ENCODE measurements around the gene METTL15. TPM values are rescaled to one million over a fixed set of nuclear protein-coding genes. Genes with fewer than 3 reads are reported as not detected.
"Not testable (repeated sequence)": the region's sequence is repeated elsewhere in the genome, so short reads cannot be mapped to it uniquely, and the experiment has no call there.

Gene METTL15
- total RNA-seq, 2 experiments from 2014 or later = 18.0 to 19.8 TPM

DNA sequence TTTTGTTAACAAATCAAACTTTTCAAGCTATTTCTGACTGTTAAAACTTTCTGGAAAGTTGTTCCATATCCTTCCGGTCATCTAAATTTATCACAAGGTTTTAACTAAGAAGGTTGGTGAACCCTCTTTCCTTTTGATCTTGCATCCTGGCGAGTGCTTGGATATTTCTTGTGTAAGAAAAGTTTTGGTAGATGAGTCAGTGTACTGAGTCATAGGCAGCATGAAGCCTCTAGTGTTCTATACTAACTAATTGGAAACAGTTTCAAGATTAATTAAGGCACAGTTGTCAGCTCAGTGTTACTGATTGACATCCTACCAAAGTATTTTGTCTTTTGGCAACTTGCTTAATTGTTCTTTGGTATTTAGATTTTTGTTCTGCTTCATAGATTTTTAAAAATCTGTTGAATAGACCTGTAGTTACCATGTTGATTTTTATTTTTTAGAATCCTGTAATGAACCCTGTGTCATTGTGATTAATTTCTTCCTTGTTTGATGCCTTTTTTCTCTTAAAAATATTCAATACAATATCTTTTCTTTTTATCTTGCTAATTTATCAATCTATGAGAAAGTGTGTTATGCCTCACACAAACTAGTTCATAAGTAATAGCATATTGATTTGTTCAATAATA is 38.0 kb downstream of the METTL15 start:
- intact Hi-C loops (cut with micrococcal nuclease) = no loop called here
- no peaks in the 10 kb centered on the region for H3K27me3 Mint-ChIP-seq (ENCODE audit: low read depth)
- H3K9me3 Mint-ChIP-seq = no peaks in the 10 kb centered on the region
- H3K4me3 Mint-ChIP-seq = no peak overlapping the region
- H3K27ac Mint-ChIP-seq = no peak overlapping the region
- CTCF ChIA-PET = interaction anchor here (0.5 kb wide), 1 partner anchor 13 kb away, joined by 3 read pairs; no protein-coding TSS in a partner anchor
- no peak for DNase-seq
- H3K36me3 Mint-ChIP-seq (ENCODE audit: low read depth) = peaks cover 9% of the 10 kb centered on the region
- peaks cover 2% of the 10 kb centered on the region for H3K4me1 Mint-ChIP-seq (ENCODE audit: low read depth)

- Mint-ChIP-seq H3K36me3 (ENCODE audit: low read depth) (peaks cover 23% of the 10 kb centered on the region), H3K4me1 (ENCODE audit: low read depth) (no peaks in the 10 kb centered on the region), H3K27me3 (ENCODE audit: low read depth) (no peaks in the 10 kb centered on the region), H3K9me3 (no peaks in the 10 kb centered on the region), H3K4me3 (no peak overlapping the region), H3K27ac (no peak overlapping the region)
- intact Hi-C loops (cut with micrococcal nuclease) = no loop called here
- CTCF ChIA-PET = no interaction called here
- DNase-seq = no peak
Measured at GRCh38 chr11:28152743-28153142, 44.6 kb downstream of the METTL15 start.

- Mint-ChIP-seq H3K27ac (no peak overlapping the region), H3K36me3 (ENCODE audit: low read depth) (peaks cover 28% of the 10 kb centered on the region), H3K4me1 (ENCODE audit: low read depth) (no peaks in the 10 kb centered on the region), H3K4me3 (no peak overlapping the region), H3K27me3 (ENCODE audit: low read depth) (no peaks in the 10 kb centered on the region), H3K9me3 (peaks cover 2% of the 10 kb centered on the region)
- intact Hi-C loops (cut with micrococcal nuclease) = no loop called here
- CTCF ChIA-PET = no interaction called here
- no peak for DNase-seq
Measured at GRCh38 chr11:28153586-28153985, 45.4 kb downstream of the METTL15 start.

GRCh38 chr11:28168718-28169117 is 60.5 kb downstream of the METTL15 start:
- Mint-ChIP-seq H3K27ac (no peak overlapping the region), H3K4me3 (no peak overlapping the region), H3K9me3 (peaks cover 3% of the 10 kb centered on the region), H3K27me3 (ENCODE audit: low read depth) (no peaks in the 10 kb centered on the region), H3K4me1 (ENCODE audit: low read depth) (peaks cover 11% of the 10 kb centered on the region), H3K36me3 (ENCODE audit: low read depth) (peaks cover 23% of the 10 kb centered on the region)
- intact Hi-C loops (cut with micrococcal nuclease) = no loop called here
- CTCF ChIA-PET = no interaction called here
- DNase-seq = no peak

DNA sequence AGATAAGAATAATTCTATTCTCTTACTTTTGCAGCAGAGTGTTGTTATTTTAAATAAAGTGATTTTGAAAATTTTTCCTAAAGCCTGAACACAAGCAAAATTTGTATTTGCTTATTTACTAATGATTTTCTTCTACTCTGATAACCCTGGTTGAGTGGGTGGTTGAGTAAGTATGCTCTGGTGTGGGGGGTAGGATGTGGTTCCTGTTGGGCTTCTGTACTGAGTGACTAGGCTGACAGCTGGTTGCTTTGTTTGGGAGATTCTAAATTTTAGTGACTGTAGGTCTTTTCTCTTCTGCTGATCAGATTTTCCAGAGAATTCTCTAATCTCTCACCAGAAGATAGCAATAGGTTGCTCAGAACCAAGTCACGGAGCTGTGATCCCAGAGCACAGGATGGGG is 61.6 kb downstream of the METTL15 start:
- H3K27me3 Mint-ChIP-seq (ENCODE audit: low read depth) = no peaks in the 10 kb centered on the region
- no peak overlapping the region for H3K4me3 Mint-ChIP-seq
- peaks cover 5% of the 10 kb centered on the region for H3K9me3 Mint-ChIP-seq
- no peak overlapping the region for H3K27ac Mint-ChIP-seq
- H3K36me3 Mint-ChIP-seq (ENCODE audit: low read depth) = peaks cover 23% of the 10 kb centered on the region
- intact Hi-C loops (cut with micrococcal nuclease) = no loop called here
- H3K4me1 Mint-ChIP-seq (ENCODE audit: low read depth) = peaks cover 11% of the 10 kb centered on the region
- no peak for DNase-seq
- CTCF ChIA-PET = no interaction called here

GRCh38 chr11:28170759-28171158 is 62.6 kb downstream of the METTL15 start:
- H3K4me1 Mint-ChIP-seq (ENCODE audit: low read depth) = peaks cover 11% of the 10 kb centered on the region
- H3K27me3 Mint-ChIP-seq (ENCODE audit: low read depth) = no peaks in the 10 kb centered on the region
- H3K4me3 Mint-ChIP-seq = no peak overlapping the region
- no peak overlapping the region for H3K27ac Mint-ChIP-seq
- intact Hi-C loops (cut with micrococcal nuclease) = no loop called here
- no peak for DNase-seq
- CTCF ChIA-PET = no interaction called here
- peaks cover 5% of the 10 kb centered on the region for H3K9me3 Mint-ChIP-seq
- H3K36me3 Mint-ChIP-seq (ENCODE audit: low read depth) = peaks cover 23% of the 10 kb centered on the region

DNA sequence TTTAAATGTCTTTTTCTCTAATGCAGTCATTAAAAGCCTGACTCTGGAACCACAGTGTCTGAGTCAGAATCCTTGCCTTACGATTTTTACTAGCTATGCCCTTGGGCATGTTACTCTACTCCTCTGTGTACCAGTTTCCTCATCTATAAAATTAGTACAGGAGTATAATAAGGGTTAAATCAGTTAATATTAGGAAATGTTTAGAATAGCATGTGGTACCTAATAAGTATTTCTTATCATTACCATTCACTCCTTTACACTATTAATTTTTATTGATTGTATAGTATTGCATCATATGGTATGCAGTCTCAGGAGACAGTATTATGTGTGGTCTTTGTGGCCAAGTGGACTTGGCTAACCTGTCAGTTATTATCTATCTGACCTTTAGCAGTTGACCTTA is 68.2 kb downstream of the METTL15 start:
- H3K4me1 Mint-ChIP-seq (ENCODE audit: low read depth) = no peaks in the 10 kb centered on the region
- peaks cover 13% of the 10 kb centered on the region for H3K36me3 Mint-ChIP-seq (ENCODE audit: low read depth)
- H3K27me3 Mint-ChIP-seq (ENCODE audit: low read depth) = no peaks in the 10 kb centered on the region
- CTCF ChIA-PET = no interaction called here
- H3K9me3 Mint-ChIP-seq = peaks cover 5% of the 10 kb centered on the region
- no peak for DNase-seq
- no peak overlapping the region for H3K27ac Mint-ChIP-seq
- intact Hi-C loops (cut with micrococcal nuclease) = no loop called here
- no peak overlapping the region for H3K4me3 Mint-ChIP-seq

DNA sequence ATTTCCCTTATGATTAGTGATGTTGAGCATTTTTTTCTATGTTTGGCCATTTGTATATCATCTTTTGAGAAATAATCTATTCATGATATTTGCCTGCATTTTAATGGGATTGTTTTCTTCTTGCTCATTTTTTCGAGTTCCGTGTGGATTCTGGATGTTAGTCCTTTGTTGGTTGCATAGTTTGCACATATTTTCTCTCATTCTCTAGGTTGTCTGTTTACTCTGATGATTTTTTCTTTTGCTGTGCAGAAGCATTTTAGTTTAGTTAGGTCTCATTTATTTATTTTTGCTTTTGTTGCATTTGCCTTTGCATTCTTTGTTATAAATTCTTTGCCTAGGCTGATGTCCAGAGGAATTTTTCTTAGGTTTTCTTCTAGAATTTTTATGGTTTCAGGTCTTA is 87.3 kb downstream of the METTL15 start:
- H3K4me1 Mint-ChIP-seq (ENCODE audit: low read depth) = peaks cover 2% of the 10 kb centered on the region
- no peak overlapping the region for H3K4me3 Mint-ChIP-seq
- intact Hi-C loops (cut with micrococcal nuclease) = no loop called here
- no peaks in the 10 kb centered on the region for H3K27me3 Mint-ChIP-seq (ENCODE audit: low read depth)
- CTCF ChIA-PET = no interaction called here
- no peak overlapping the region for H3K27ac Mint-ChIP-seq
- H3K36me3 Mint-ChIP-seq (ENCODE audit: low read depth) = peaks cover 30% of the 10 kb centered on the region
- peaks cover 4% of the 10 kb centered on the region for H3K9me3 Mint-ChIP-seq
- DNase-seq = no peak

DNA sequence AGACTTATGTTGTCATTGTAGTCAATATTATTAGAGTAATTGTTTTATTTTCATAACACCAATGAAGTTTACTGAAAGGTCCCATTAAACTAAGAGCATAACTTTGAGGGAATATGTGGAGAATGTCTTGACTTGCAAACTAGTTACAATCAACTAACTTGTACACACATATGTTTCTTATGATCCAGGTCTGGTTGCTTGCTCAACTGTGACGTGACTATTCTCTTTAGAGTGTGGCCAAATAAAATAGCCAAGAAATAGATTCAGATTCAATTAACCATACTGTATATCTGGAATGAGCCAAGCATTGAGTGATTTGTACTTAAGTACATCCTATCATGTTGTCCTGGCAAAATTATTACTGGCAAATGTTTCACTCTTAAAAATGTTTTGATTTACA is 101.7 kb downstream of the METTL15 start:
- H3K36me3 Mint-ChIP-seq (ENCODE audit: low read depth) = peaks cover 40% of the 10 kb centered on the region
- H3K27me3 Mint-ChIP-seq (ENCODE audit: low read depth) = no peaks in the 10 kb centered on the region
- CTCF ChIA-PET = no interaction called here
- H3K9me3 Mint-ChIP-seq = no peaks in the 10 kb centered on the region
- H3K27ac Mint-ChIP-seq = no peak overlapping the region
- intact Hi-C loops (cut with micrococcal nuclease) = no loop called here
- H3K4me3 Mint-ChIP-seq = no peak overlapping the region
- DNase-seq = no peak
- no peaks in the 10 kb centered on the region for H3K4me1 Mint-ChIP-seq (ENCODE audit: low read depth)

- Mint-ChIP-seq H3K9me3 (peaks cover 15% of the 10 kb centered on the region), H3K4me1 (ENCODE audit: low read depth) (peaks cover 13% of the 10 kb centered on the region), H3K36me3 (ENCODE audit: low read depth) (peaks cover 45% of the 10 kb centered on the region)
- H3K27ac Mint-ChIP-seq; H3K4me3 Mint-ChIP-seq; CTCF ChIA-PET; DNase-seq; intact Hi-C loops (cut with micrococcal nuclease); H3K27me3 Mint-ChIP-seq (ENCODE audit: low read depth): not testable (repeated sequence)
Measured at GRCh38 chr11:28222063-28222462, 113.9 kb downstream of the METTL15 start.

GRCh38 chr11:28223577-28223976 is 115.4 kb downstream of the METTL15 start:
- Mint-ChIP-seq H3K27me3 (ENCODE audit: low read depth) (no peaks in the 10 kb centered on the region), H3K9me3 (peaks cover 10% of the 10 kb centered on the region), H3K4me3 (no peak overlapping the region), H3K36me3 (ENCODE audit: low read depth) (peaks cover 41% of the 10 kb centered on the region), H3K27ac (no peak overlapping the region), H3K4me1 (ENCODE audit: low read depth) (peaks cover 16% of the 10 kb centered on the region)
- CTCF ChIA-PET = no interaction called here
- no peak for DNase-seq
- intact Hi-C loops (cut with micrococcal nuclease) = no loop called here

DNA sequence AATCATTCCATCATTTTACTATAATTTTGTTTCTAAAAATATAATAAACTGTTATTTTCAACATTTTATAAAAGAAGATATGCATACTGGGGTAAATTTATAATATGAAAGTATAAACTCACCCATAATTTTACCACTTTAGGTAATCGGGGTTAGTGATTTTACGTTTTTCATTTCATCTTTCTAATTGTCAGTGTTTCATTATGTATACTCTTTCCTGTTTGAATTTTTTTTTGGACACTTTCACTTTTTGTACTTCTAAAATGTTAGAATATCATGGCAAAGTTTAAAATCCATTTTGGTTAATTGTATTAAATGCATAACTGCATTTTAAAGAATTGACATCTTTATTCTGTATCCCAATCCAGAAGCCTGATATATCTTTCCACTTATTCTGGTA is 115.8 kb downstream of the METTL15 start:
- no peak for DNase-seq
- Mint-ChIP-seq H3K4me1 (ENCODE audit: low read depth) (peaks cover 16% of the 10 kb centered on the region), H3K36me3 (ENCODE audit: low read depth) (peaks cover 38% of the 10 kb centered on the region), H3K9me3 (peaks cover 8% of the 10 kb centered on the region), H3K27me3 (ENCODE audit: low read depth) (no peaks in the 10 kb centered on the region), H3K27ac (no peak overlapping the region), H3K4me3 (no peak overlapping the region)
- intact Hi-C loops (cut with micrococcal nuclease) = no loop called here
- CTCF ChIA-PET = no interaction called here

- H3K27ac Mint-ChIP-seq = no peak overlapping the region
- intact Hi-C loops (cut with micrococcal nuclease) = no loop called here
- no peak overlapping the region for H3K4me3 Mint-ChIP-seq
- peaks cover 6% of the 10 kb centered on the region for H3K4me1 Mint-ChIP-seq (ENCODE audit: low read depth)
- peaks cover 2% of the 10 kb centered on the region for H3K9me3 Mint-ChIP-seq
- H3K27me3 Mint-ChIP-seq (ENCODE audit: low read depth) = no peaks in the 10 kb centered on the region
- peaks cover 29% of the 10 kb centered on the region for H3K36me3 Mint-ChIP-seq (ENCODE audit: low read depth)
- DNase-seq = no peak
- CTCF ChIA-PET = no interaction called here
Measured at GRCh38 chr11:28227460-28227859, 119.3 kb downstream of the METTL15 start.
